Stimulated activated CD4-positive, alpha-beta T cell treated with anti-CD3 and anti-CD28 coated beads, Interleukin-15, amount 100 ng/mL, for 1 hour (primary cell): ENCODE measurements around the gene MTUS2.
"Not testable (repeated sequence)": the region's sequence is repeated elsewhere in the genome, so short reads cannot be mapped to it uniquely, and the experiment has no call there.

Source experiments
- DNase-seq, 2 donors: peaks; one replicate each; pipeline ENCODE4 v3.0.0-alpha.2; 2020; ENCODE audit warnings: low read depth in 1 of 2, low spot score in 1 of 2

MTUS2 gene

GRCh38 chr13:29210676-29211075 lies 390.5 kb downstream of the MTUS2 start:
- DNase-seq: no peak

GRCh38 chr13:29211162-29211561 lies 391.0 kb downstream of the MTUS2 start:
- DNase-seq: not testable (repeated sequence)

- DNase-seq: no peak
Measured at GRCh38 chr13:29222458-29222857, 402.3 kb downstream of the MTUS2 start.

GRCh38 chr13:29224206-29224605 lies 404.1 kb downstream of the MTUS2 start:
- DNase-seq: no peak

- DNase-seq: no peak
Measured at GRCh38 chr13:29227576-29227975, 407.4 kb downstream of the MTUS2 start.

GRCh38 chr13:29230299-29230845 lies 410.2 kb downstream of the MTUS2 start:
- no peak for DNase-seq

- DNase-seq: no peak
Measured at GRCh38 chr13:29239653-29240525, 419.8 kb downstream of the MTUS2 start.

- DNase-seq: no peak
Measured at GRCh38 chr13:29254626-29255370, 434.7 kb downstream of the MTUS2 start.

GRCh38 chr13:29255567-29255966 lies 435.4 kb downstream of the MTUS2 start:
- no peak for DNase-seq

GRCh38 chr13:29260684-29261083 lies 440.5 kb downstream of the MTUS2 start:
- DNase-seq: no peak

- DNase-seq: no peak
Measured at GRCh38 chr13:29266261-29266660, 446.1 kb downstream of the MTUS2 start.

- no peak for DNase-seq
Measured at GRCh38 chr13:29266756-29267733, 446.9 kb downstream of the MTUS2 start.

- no peak for DNase-seq
Measured at GRCh38 chr13:29270271-29270985, 450.3 kb downstream of the MTUS2 start.

GRCh38 chr13:29271606-29272005 lies 451.5 kb downstream of the MTUS2 start:
- DNase-seq: no peak

GRCh38 chr13:29279356-29280254 lies 459.5 kb downstream of the MTUS2 start:
- no peak for DNase-seq

GRCh38 chr13:29281932-29282495 lies 461.9 kb downstream of the MTUS2 start:
- DNase-seq: no peak

GRCh38 chr13:29284726-29285125 lies 464.6 kb downstream of the MTUS2 start:
- no peak for DNase-seq

- no peak for DNase-seq
Measured at GRCh38 chr13:29287237-29287636, 467.1 kb downstream of the MTUS2 start.

GRCh38 chr13:29292045-29292444 lies 471.9 kb downstream of the MTUS2 start:
- no peak for DNase-seq
